RWPE1 (cell line): ENCODE data around the gene LDHB.

ENCODE experiments used
- CTCF ChIA-PET: fragments of 350-600 bp; sonication (Branson Sonifier 250); formaldehyde crosslinking; extraction: SDS; loops from one replicate; lab custom pipeline; 2021; lab: Yijun Ruan, JAX
- POLR2A ChIA-PET: fragments of 400-600 bp; formaldehyde crosslinking; extraction: SDS; loops from one replicate; lab custom pipeline; 2020; ENCODE audit warnings: antibody characterized with exemption; ENCODE audit not compliant: low non-redundant PET; lab: Yijun Ruan, JAX
- DNase-seq: peaks from one replicate; pipeline ENCODE4 v3.0.0; 2012; ENCODE audit warnings: low spot score
- H3K27ac ChIP-seq: fragments of 450-650 bp; 2 replicates; pipeline ENCODE4 v1.5.1; 2017
- TF ChIP-seq, protein P1 (sequence below): fragments of 450-650 bp; conservative IDR thresholded peaks from 2 replicates; pipeline ENCODE4 v1.5.1; 2017; ENCODE audit warnings: low read depth, mild to moderate bottlenecking

LDHB gene

DNA sequence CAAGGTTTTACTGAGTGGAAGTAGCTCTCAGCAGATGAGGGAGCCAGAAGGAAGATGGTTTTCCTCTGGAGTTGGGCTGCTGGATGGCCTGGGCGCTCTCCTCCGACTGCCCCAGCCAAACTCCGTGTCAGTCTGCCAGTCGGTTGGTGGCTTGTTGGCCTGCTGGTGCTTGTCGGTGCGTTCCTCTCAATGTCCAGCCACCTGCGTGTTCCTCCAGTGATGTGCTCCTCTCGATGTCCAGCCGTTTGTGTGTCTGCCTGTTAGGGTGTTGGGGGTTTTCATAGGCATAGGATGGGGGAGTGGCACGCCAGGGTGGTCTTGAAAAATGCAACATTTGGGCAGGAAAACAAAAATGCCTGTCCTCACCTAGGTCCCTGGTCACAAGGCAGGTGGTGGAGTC lies 37.0 kb upstream of the LDHB start:
- ChIA-PET CTCF (no interaction called here), POLR2A (no interaction called here)
- H3K27ac ChIP-seq, result no peak overlapping the region
- no peak for DNase-seq
- TF ChIP-seq, protein P1, sequence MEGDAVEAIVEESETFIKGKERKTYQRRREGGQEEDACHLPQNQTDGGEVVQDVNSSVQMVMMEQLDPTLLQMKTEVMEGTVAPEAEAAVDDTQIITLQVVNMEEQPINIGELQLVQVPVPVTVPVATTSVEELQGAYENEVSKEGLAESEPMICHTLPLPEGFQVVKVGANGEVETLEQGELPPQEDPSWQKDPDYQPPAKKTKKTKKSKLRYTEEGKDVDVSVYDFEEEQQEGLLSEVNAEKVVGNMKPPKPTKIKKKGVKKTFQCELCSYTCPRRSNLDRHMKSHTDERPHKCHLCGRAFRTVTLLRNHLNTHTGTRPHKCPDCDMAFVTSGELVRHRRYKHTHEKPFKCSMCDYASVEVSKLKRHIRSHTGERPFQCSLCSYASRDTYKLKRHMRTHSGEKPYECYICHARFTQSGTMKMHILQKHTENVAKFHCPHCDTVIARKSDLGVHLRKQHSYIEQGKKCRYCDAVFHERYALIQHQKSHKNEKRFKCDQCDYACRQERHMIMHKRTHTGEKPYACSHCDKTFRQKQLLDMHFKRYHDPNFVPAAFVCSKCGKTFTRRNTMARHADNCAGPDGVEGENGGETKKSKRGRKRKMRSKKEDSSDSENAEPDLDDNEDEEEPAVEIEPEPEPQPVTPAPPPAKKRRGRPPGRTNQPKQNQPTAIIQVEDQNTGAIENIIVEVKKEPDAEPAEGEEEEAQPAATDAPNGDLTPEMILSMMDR, result no peak

DNA sequence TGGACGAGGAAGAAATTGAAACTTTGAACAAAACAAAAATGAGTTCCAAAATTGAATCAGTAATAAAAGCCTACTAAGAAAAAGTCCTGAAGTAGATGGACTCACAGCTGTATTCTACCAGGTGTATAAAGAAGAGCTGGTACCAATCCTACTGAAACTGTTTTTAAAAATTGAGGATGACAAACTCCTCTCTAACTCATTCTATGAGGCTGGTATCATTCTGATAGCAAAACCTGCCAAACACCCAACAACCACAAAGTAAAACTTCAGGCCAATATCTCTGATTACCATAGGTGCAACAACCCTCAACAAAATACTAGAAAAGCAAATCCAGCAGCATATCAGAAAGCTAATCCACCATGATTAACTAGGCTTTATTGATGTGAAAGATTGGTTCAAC lies 33.9 kb upstream of the LDHB start:
- POLR2A ChIA-PET, result no interaction called here
- H3K27ac ChIP-seq, result no peak overlapping the region
- no peak for DNase-seq
- TF ChIP-seq, protein P1, result no peak
- CTCF ChIA-PET, result no interaction called here

DNA sequence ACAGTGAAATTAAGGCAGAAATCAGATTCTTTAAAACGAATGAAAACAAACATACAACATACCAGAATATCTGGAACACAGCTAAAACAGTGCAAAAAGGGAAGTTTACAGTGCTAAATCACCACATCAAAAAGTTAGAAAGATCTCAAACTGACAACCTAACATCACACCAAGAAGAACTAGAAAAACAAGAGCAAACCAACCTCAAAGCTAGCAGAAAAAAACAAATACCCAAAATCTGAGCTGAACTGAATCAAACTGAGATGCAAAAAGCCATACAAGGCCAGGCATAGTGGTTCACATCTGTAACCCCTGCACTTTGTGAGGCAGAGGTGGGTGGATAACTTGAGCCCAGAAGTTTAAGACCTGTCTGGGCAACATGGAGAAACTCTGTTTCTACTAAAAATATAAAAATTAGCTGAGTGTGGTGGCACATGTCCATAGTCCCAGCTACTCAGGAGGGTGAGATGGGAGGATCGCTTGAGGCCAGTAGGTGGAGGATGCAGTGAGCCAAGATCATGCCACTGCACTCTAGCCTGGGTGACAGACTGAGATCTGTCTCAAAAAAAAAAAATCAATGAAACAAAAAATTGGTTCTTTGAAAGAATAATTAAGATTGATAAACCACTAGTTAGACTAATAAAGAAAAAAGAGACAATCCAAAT lies 33.2 kb upstream of the LDHB start:
- no peak overlapping the region for H3K27ac ChIP-seq
- no peak for DNase-seq
- CTCF ChIA-PET, result interaction anchor here (0.8 kb wide), 1 partner anchor 11 kb away, joined by 3 read pairs; no protein-coding TSS in a partner anchor
- TF ChIP-seq, protein P1, result no peak
- POLR2A ChIA-PET, result no interaction called here

DNA sequence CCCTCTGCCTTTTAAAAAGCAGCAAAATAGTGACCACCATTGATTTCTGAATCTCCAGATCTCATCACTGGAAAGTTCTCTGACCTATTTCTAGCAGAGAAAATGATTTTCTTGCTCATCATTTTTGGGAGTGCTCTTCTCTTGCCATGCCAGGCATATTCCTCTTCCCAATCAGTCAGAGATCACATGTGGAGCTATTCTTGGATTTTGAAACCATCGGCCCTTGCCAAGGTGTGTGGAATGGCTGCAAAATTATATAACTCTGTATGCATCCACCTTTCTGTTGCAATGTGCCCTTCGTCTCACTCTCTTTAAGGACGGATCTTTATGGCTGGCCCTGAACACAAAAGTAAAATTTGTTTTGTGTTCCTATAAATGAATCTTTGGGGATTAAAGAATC lies 25.5 kb upstream of the LDHB start:
- TF ChIP-seq, protein P1, result no peak
- CTCF ChIA-PET, result no interaction called here
- POLR2A ChIA-PET, result no interaction called here
- DNase-seq, result no peak
- H3K27ac ChIP-seq, result no peak overlapping the region

DNA sequence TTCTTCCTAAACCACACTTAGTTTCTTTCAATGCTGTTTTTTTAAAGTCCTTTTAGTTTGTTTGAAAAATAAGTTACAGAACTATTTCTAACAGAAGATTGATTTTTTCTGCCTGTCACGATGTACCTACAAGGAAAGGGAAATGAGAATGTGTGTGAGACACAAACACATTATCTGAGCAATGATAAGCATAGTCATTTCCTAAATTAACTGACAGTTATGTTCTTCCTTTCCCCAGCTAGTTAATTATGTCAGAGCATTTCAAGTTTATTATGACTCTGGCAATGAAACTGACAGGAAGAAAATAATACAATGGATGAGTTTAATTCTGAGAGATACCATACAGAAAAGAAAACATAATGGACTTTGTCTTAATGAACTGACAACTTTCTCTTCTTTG lies 21.3 kb upstream of the LDHB start:
- no peak overlapping the region for H3K27ac ChIP-seq
- ChIA-PET CTCF (no interaction called here), POLR2A (no interaction called here)
- TF ChIP-seq, protein P1, result no peak
- DNase-seq, result no peak

DNA sequence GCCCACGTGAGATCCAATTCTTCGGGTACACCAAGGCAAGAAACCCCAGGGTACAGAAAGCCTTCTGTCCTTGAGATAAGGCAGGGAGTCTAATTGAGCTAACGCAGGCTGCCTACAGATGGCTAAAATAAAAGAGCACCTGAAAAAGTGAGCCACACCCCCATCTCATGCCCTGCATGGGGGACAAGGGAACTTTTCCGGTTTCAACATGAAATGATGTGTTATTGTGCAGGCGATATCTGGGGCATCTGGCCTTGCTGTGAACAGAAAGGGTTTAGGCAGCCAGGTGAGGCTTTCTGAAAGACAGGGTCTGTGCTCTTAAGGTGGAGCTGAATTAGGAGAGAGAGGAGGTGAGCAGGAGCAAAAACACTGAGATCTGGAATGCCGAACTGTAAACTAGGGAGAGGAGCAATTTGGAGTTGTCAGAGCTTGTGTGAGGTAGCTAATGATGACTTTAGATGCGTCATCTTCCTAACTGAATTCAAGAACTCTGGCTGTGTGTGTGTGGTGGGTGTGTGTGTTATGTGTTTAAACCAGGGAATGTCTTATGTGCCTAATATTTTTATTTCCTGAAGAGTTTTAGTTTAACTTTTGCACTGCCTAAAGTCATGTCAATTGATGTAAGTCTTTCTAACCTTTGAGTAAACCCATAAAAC lies 20.1 kb upstream of the LDHB start:
- TF ChIP-seq, protein P1, result no peak
- ChIA-PET CTCF (no interaction called here), POLR2A (no interaction called here)
- H3K27ac ChIP-seq, result no peak overlapping the region
- DNase-seq, result no peak
